CD4-positive, alpha-beta T cell treated with Interleukin-17A for 4 hours (primary cell): ENCODE data around the gene FOXJ3.

Experiments used
- DNase-seq: peaks from one replicate; pipeline ENCODE4 v3.0.0-alpha.2; 2020; ENCODE audit warnings: mixed read lengths

The FOXJ3 gene

GRCh38 chr1:42183210-42183956 lies 151.7 kb downstream of the FOXJ3 start:
- no peak for DNase-seq

DNA sequence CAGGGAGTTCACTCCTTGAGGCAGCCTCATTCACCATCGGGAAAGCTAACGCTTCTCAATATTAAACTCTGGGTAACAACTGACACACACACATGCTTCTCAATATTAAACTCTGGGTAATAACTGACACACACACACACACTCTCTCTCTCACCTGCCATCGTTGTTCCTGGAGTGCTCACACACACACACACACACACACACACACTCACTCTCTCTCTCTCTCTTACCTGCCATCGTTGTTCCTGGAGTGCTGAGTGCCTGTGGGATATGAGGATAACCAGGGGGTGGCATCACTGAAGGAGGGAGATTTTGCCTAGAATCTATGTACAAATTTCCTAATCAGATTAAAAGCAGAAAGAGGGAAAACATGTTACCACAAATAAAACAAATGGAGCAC lies 153.3 kb downstream of the FOXJ3 start:
- no peak for DNase-seq

DNA sequence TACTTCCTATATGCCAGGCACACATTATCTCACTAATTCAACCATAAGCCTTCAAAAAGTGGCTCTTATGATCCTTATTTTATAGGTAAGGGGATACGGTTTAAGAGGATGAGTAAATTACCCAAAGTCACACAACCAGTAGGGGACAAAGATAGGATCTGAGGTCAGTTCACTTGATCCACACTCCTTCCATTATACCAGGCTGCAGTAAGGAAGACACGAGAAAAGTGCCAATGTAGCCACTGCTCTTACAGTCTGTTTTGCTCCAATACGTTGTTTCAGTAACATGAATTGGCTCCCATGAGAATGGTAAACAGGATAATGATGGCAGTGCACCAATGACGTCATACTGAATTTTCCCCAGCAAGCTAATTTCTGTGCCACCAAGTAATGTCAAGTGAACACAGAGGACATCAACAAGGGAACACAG lies 155.1 kb downstream of the FOXJ3 start:
- no peak for DNase-seq

GRCh38 chr1:42179275-42179674 lies 155.8 kb downstream of the FOXJ3 start:
- no peak for DNase-seq

GRCh38 chr1:42178249-42178648 lies 156.8 kb downstream of the FOXJ3 start:
- DNase-seq: no peak

GRCh38 chr1:42177541-42177981 lies 157.5 kb downstream of the FOXJ3 start:
- DNase-seq: no peak

DNA sequence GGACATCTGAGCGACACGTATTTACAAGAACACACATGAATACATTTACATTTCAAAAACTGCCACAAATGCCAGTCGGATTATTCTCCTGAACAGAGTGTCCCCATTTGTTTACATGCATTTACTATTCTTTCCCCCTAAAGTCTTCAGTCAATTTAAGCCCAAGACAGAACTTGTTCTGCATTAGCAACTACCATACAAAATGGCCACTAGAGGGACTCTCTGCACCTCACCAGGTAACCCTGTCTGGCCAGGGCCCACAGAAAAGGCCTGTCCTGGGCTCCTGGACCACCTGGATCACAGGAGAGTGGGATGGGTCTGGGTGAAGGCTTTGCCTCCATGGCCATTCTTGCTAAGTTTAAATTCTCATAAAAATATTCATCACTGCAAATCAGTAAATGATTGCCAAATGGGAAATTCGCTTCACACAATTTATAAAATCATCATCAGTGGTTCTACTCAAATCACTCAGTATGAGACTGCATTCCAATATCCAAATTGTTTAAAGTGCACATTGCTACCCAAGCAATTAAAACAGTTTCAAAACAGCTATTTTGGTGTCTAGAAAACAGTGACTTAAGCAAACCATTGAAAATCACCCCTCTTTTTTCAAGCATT lies 158.0 kb downstream of the FOXJ3 start:
- peak; percentile 22 for DNase-seq

DNA sequence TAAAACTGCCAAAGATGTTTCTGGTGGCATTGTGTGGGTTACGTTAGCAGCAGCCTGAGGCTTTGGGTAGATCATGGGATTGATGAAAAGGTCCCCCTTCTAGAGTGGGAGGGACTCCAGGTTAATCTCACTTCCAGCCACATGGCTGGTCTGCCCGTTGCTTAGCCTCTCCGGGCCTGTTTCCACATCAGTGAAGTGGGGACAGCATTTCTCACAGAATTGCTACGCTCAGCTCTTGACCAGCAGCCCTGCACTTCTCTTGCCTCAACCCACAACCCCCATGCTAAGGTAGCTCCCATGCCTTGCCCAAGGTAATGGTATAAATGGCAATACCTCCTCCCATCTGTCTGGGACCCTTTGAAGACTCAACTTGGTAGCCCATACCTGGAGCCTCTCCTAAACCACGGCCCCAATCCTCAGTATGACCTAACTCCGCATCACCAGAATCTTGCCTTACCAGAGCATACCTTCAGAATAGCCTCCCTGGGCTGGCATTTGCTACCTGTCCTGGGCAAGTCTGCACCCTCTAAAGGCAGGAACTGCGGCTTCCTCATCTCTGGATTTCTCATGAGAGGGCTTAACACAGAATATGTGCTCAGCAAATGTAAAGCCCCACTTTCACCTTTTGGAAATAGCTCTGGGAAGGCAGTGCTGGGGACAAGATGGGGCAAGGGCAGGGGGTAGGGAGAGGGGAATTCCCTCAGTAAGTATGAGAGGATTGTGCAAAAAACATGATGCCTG lies 159.6 kb downstream of the FOXJ3 start:
- DNase-seq: no peak

DNA sequence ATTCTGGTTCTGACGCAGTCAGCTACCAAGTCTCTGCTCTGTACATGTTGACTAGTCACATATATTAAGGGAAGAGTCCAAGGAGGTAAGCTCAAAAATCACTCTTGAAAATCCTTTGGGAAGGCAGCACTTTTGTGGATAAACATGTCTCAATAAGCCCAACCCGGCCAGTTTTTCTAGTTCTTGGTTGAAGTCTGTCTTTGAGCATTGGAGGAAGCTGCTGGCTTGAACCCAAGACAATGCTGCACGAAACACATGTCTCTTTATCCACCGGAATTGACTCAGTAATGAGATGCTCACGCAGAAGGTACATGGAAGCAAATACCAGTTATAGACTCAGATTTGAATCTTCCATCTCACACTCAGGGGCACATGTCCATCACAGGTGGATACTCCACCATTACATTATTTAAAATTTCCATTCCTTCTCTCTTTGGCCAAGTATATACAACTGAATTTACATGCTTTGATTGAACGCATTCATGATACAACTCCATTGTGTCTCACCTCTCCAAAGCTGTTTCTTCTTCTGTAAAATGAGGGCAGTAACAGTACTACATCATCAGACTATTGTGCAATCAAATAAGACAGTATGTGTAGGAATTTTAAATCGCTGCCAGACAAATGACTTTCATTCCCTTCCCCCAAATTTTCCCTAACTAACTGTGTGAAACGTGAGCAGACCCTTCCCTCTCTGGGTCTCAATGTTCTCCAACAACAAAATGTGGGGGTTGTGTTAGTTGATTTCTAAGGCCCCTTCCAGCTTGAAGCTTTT lies 160.9 kb downstream of the FOXJ3 start:
- DNase-seq: no peak

DNA sequence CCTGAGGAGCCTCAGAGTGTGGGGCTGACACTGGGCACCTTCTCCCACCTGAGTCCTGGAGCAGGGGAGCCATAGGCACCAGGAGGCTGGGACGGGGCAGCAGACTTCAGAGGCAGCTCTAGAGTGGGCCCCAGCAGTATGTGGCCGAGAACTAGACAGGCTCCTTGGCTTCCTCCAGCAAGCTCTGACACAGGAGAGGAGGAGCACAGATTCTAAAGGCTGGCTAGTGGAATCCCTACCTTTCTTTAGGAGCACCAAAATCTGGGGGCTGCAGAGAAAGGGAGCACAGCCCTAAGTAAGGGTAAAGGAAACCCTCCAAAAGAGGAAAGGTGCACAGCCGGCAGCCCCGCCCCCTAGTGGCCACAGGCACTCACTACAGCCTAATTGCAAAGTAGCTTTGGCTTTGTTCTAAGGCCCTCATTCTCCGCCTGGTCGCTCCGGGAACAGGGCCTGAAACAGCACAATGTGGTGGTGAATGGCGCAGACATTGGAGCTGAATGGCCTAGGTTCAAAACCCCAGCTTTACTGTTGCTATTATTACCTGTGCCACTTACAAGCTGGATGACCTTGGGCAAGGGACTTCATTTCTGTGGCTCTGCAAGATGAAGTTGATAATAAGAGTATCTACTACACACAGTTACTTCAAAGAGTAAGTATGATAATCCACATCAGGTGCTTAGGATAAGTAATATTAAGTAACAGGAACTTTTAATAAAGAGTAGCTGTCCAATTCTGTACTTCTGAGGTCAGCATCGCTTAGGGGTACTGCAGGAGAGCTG lies 161.7 kb downstream of the FOXJ3 start:
- peak; percentile 74 for DNase-seq

- DNase-seq: no peak
Observed at GRCh38 chr1:42172381-42173133, 162.5 kb downstream of the FOXJ3 start.

GRCh38 chr1:42171679-42172266 lies 163.3 kb downstream of the FOXJ3 start:
- no peak for DNase-seq

GRCh38 chr1:42170779-42171621 lies 164.0 kb downstream of the FOXJ3 start:
- DNase-seq: no peak

- no peak for DNase-seq
Observed at GRCh38 chr1:42168763-42169162, 166.3 kb downstream of the FOXJ3 start.

DNA sequence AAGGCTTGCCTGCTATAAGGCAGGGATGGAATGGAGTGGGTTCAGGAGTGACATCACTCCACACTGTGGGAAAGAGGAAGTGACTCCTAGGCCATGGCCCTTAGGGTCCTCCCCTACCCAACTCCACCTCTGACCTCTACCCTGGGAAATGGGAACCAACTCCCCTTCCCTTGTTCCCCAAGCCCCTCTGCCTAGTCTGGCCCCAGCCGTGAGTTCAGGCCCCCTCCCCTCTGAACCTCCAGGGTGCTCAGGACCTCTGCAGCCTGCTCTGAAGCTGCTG lies 166.7 kb downstream of the FOXJ3 start:
- no peak for DNase-seq

DNA sequence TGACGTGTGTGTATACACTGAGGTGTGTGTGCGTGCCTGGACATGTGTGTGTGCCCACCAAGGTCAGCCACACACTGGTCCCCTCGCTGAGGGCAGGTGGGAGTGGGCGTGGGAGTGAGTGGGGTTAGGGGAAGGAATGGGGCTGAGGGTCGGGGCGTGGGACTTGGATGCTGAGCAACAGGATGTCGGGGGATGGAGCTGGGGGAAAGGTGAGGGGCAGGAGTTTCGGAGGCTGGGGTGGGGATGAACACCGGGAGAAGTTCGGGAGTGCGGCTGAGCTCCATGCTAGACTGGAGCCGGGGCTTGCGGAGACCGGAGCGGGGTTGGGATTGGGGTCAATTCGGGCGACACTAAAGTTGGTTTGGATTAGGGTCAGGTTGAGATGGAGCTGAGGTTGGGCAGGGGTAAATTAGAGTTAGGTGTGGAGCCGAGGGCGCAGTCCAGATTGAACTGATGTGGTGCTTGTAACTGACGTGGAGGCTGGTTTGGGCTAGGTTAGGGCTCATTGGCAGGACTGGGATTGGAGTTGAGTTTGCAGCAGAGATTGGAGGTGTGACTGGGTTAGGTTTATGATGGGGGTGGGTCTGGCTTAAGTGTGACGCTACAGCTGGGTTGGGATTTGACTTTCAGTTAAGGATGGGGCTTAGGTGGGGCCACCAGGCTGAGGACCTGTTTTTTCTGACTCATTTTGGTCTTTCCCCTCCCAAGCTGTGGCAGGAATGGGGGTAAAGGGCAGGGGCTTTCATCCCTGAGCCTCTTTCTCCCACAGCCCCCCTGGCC lies 167.2 kb downstream of the FOXJ3 start:
- no peak for DNase-seq

GRCh38 chr1:42165511-42166210 lies 169.4 kb downstream of the FOXJ3 start:
- no peak for DNase-seq

DNA sequence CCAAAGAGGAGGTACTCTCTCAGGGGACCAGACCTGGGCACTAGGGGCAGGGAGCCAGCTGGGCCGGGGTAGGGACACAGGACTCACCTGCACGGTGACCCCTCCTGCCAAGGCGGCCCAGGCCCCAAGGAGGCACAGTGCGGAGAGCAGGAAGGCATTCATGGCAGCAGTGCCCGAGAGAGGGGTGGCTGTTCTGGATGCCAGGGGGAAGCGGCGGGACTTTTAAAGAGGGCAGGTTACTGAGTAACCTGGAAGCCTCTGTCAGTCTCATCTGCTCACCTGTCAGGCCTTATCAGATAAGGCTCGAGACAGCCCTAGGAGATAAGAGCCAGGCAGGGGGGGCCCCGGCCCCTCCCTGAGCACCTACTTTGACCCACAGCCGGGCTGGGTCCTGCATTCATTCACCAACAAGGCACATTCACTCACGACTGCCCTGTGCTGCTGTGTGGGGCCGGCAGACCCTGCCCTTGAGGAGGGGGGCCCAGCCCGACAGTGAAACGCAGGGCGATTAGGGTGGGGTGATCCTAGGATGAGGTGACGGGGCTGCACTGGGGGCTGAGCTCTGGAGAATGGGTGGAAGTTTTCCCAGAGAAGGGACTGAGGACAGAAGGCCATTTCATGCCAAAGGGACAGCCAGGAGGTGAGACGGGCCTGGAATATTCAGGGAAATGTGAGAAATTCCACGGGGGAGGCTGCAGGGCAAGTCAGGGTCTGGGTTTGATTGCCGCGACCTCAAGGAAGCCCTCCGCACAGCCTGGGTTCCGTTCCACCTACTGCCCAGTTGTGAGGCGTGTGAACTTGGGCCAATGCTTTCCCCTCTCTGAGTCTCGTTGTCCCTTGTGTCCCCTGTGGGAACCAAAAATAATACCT lies 170.2 kb downstream of the FOXJ3 start, which contains the start of gene GUCA2A:
TSS of gene GUCA2A (minus strand) at position 195 of the 870 bp plus-strand sequence. CDS start at position 162, 33 bp downstream.
- DNase-seq: no peak
